ENCODE data around the gene COL8A1. TPM values are rescaled to one million over a fixed set of nuclear protein-coding genes. Genes with fewer than 3 reads are reported as not detected.

The COL8A1 gene
- total and polyA plus RNA-seq, 9 of the 15 experiments (the other 6 are each of a cell fraction or from before 2014, with no cell fraction given): 0.07 TPM; not detected in 8

DNA sequence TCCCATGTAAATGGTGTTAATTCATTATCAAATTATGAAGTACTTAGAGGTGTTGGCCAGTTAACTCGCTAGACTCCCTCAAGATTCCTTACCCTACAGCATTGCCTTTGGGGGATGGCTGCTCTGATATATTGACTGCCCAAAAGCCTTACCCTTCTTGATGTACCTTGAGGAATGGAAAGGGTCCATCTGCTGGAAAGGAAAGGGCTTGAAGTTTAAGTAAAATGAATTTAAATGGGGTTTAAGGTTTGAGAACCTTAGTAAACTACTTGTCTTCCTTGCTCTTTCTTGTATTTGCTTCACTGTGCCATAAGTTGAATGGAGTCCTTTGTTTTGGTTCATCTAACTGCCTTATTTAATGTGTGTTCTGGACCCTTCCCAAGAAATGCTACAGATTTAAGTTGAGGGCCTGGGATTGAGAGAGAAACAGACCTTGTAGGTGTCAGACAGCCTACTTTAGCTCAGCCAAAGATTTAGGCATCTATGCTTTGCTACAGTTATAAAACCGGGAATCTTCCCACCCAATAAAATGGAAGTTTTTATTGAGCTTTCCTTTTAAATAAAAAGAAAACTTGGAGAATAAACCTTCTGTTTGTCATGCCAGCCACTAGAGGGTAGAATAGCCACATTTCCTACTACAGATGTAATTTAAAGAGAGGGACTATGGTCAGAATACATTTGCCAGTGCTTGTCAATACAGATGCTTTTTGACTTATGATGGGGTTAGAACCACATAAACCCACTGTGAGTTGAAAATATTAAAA lies 204.6 kb downstream of the COL8A1 start (continued):
- TF ChIP-seq, protein P1, sequence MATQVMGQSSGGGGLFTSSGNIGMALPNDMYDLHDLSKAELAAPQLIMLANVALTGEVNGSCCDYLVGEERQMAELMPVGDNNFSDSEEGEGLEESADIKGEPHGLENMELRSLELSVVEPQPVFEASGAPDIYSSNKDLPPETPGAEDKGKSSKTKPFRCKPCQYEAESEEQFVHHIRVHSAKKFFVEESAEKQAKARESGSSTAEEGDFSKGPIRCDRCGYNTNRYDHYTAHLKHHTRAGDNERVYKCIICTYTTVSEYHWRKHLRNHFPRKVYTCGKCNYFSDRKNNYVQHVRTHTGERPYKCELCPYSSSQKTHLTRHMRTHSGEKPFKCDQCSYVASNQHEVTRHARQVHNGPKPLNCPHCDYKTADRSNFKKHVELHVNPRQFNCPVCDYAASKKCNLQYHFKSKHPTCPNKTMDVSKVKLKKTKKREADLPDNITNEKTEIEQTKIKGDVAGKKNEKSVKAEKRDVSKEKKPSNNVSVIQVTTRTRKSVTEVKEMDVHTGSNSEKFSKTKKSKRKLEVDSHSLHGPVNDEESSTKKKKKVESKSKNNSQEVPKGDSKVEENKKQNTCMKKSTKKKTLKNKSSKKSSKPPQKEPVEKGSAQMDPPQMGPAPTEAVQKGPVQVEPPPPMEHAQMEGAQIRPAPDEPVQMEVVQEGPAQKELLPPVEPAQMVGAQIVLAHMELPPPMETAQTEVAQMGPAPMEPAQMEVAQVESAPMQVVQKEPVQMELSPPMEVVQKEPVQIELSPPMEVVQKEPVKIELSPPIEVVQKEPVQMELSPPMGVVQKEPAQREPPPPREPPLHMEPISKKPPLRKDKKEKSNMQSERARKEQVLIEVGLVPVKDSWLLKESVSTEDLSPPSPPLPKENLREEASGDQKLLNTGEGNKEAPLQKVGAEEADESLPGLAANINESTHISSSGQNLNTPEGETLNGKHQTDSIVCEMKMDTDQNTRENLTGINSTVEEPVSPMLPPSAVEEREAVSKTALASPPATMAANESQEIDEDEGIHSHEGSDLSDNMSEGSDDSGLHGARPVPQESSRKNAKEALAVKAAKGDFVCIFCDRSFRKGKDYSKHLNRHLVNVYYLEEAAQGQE (IDR thresholded peaks at IDR 0.05; ENCODE audit: borderline replicate concordance): peak; percentile 59; the same call in 1 of the 2 replicates
- TF ChIP-seq, protein P1 (CRISPR knock-in tag; IDR thresholded peaks at IDR 0.05; ENCODE audit: low read depth): no peak
- TF ChIP-seq ZEB2 (IDR thresholded peaks at IDR 0.05): no peak
- peak; percentile 24 to 70 (median 44); a peak in 3 of 6 replicates for TF ChIP-seq CTCF (IDR thresholded peaks at IDR 0.05 in 2 of 3, conservative IDR thresholded peaks at IDR 0.05 in 1 of 3; ENCODE audit: insufficient read depth in 2 of 3, low read depth in 1 of 3, low read length in 3 of 3)
- peak; percentile 75 for TF ChIP-seq RAD21 (CRISPR knock-in tag; conservative IDR thresholded peaks at IDR 0.05 in 1 of 2, IDR thresholded peaks at IDR 0.05 in 1 of 2)
- TF ChIP-seq TCF7 (IDR thresholded peaks at IDR 0.05; ENCODE audit: borderline replicate concordance): no peak
